A549 (cell line): ENCODE measurements around the gene DDB1.

Experiments
- BCL3 ChIP-seq: fragments of >200 bp; sonication (Bioruptor Twin); formaldehyde crosslinking; IDR thresholded peaks from 3 replicates; pipeline ENCODE4 v1.6.1; 2016
- CBX2 ChIP-seq: fragments of 200-600 bp; sonication (generic); IDR thresholded peaks from 2 replicates; pipeline ENCODE4 v1.6.1; 2016; ENCODE audit warnings: low read depth, mild to moderate bottlenecking, borderline replicate concordance
- CHD2 ChIP-seq: fragments of 150-350 bp; IDR thresholded peaks from 2 replicates; pipeline ENCODE4 v1.6.1; 2014; ENCODE audit warnings: low read length; ENCODE audit not compliant: partially characterized antibody
- CTCF ChIP-seq: fragments of >200 bp; sonication (Bioruptor Twin); formaldehyde crosslinking; IDR thresholded peaks from 3 replicates; pipeline ENCODE4 v1.5.1; 2016
- NR3C1 ChIP-seq: fragments of >200 bp; sonication (Bioruptor Twin); formaldehyde crosslinking; IDR thresholded peaks from 3 replicates; pipeline ENCODE4 v1.6.1; 2017
- POLR2A ChIP-seq: IDR thresholded peaks from 2 replicates; pipeline ENCODE4 v1.6.1; 2012; ENCODE audit warnings: mild to moderate bottlenecking, low read length
- REST ChIP-seq: fragments of 200-600 bp; sonication (generic); IDR thresholded peaks from 2 replicates; pipeline ENCODE4 v1.6.1; 2016; ENCODE audit warnings: antibody characterized with exemption, mild to moderate bottlenecking, moderate library complexity
- RFX5 ChIP-seq: fragments of 450-650 bp; IDR thresholded peaks from 2 replicates; pipeline ENCODE4 v1.7.1; 2014; ENCODE audit warnings: antibody characterized with exemption, mild to moderate bottlenecking, moderate library complexity
- SREBF2 ChIP-seq: fragments of 450-650 bp; IDR thresholded peaks from 2 replicates; pipeline ENCODE4 v1.6.1; 2014; ENCODE audit warnings: mild to moderate bottlenecking, moderate library complexity
- ZC3H11A ChIP-seq: fragments of 450-650 bp; IDR thresholded peaks from 2 replicates; pipeline ENCODE4 v1.6.1; 2014; ENCODE audit warnings: antibody characterized with exemption, mild to moderate bottlenecking
- ZFP36 ChIP-seq: fragments of 450-650 bp; IDR thresholded peaks from 2 replicates; pipeline ENCODE4 v1.6.1; 2014; ENCODE audit warnings: borderline replicate concordance; ENCODE audit not compliant: partially characterized antibody

- TF ChIP-seq CTCF (no peak), CHD2 (no peak), RFX5 (no peak), NR3C1 (no peak), BCL3 (no peak), POLR2A (no peak), SREBF2 (no peak), CBX2 (no peak), REST (no peak), ZC3H11A (no peak), ZFP36 (no peak)
These were observed 37.6 kb upstream of the DDB1 start for GRCh38 chr11:61370349-61371005.
